ENCODE results near the gene DLG3. TPM values are rescaled to one million over a fixed set of nuclear protein-coding genes. Genes with fewer than 3 reads are reported as not detected.

Gene DLG3
- total and polyA plus RNA-seq, 5 donors, result 7.3 to 20.8 (median 15.1) TPM

GRCh38 chrX:70527053-70527452, 82.4 kb downstream of the DLG3 start:
- DNase-seq (no peak), ATAC-seq (no peak)
- no peak overlapping the region for H3K27ac ChIP-seq (ENCODE audit: low read length)
- no peak overlapping the region for H3K4me3 ChIP-seq (ENCODE audit: low read length)
- H3K4me1 ChIP-seq (ENCODE audit: control insufficient read depth, insufficient read depth, low read length), result no peaks in the 10 kb centered on the region
- H3K9me3 ChIP-seq (ENCODE audit: control insufficient read depth, low read length), result no peaks in the 10 kb centered on the region
- H3K27me3 ChIP-seq (ENCODE audit: control insufficient read depth, insufficient read depth), result no peaks in the 10 kb centered on the region
- intact Hi-C loops (cut with DNase I), result no loop called here

- 57% methylated on average over 3 of the region's 3 CpGs for WGBS
- no peaks in the 10 kb centered on the region for H3K27me3 ChIP-seq (ENCODE audit: control insufficient read depth, insufficient read depth)
- no peak overlapping the region for H3K27ac ChIP-seq (ENCODE audit: low read length)
- no peak for DNase-seq
- ATAC-seq, result no peak
- no peaks in the 10 kb centered on the region for H3K4me1 ChIP-seq (ENCODE audit: control insufficient read depth, insufficient read depth, low read length)
- no peaks in the 10 kb centered on the region for H3K9me3 ChIP-seq (ENCODE audit: control insufficient read depth, low read length)
- no peak overlapping the region for H3K4me3 ChIP-seq (ENCODE audit: low read length)
- intact Hi-C loops (cut with DNase I), result no loop called here
These were observed 83.1 kb downstream of the DLG3 start for GRCh38 chrX:70527610-70528345.

- DNase-seq (no peak), ATAC-seq (no peak)
- H3K27me3 ChIP-seq (ENCODE audit: control insufficient read depth, insufficient read depth), result no peaks in the 10 kb centered on the region
- 87% methylated on average over 1 of the region's 1 CpG for WGBS
- no peak overlapping the region for H3K4me3 ChIP-seq (ENCODE audit: low read length)
- no peak overlapping the region for H3K27ac ChIP-seq (ENCODE audit: low read length)
- no peaks in the 10 kb centered on the region for H3K9me3 ChIP-seq (ENCODE audit: control insufficient read depth, low read length)
- H3K4me1 ChIP-seq (ENCODE audit: control insufficient read depth, insufficient read depth, low read length), result no peaks in the 10 kb centered on the region
- intact Hi-C loops (cut with DNase I), result no loop called here
These were observed 90.6 kb downstream of the DLG3 start for GRCh38 chrX:70535198-70535597.

GRCh38 chrX:70549429-70549828, 104.8 kb downstream of the DLG3 start:
- no peak overlapping the region for H3K27ac ChIP-seq (ENCODE audit: low read length)
- no peaks in the 10 kb centered on the region for H3K9me3 ChIP-seq (ENCODE audit: control insufficient read depth, low read length)
- H3K4me1 ChIP-seq (ENCODE audit: control insufficient read depth, insufficient read depth, low read length), result no peaks in the 10 kb centered on the region
- WGBS, result 80% methylated on average over 3 of the region's 3 CpGs
- no peak for ATAC-seq
- no peaks in the 10 kb centered on the region for H3K27me3 ChIP-seq (ENCODE audit: control insufficient read depth, insufficient read depth)
- H3K4me3 ChIP-seq (ENCODE audit: low read length), result no peak overlapping the region
- DNase-seq, result no peak
- intact Hi-C loops (cut with DNase I), result no loop called here

GRCh38 chrX:70552130-70552704, 107.6 kb downstream of the DLG3 start:
- WGBS, result 19% methylated on average over 7 of the region's 7 CpGs
- intact Hi-C loops (cut with DNase I), result loop anchor here in 3 of 4 donors (5.0 to 10.0 kb wide), 2 partner anchors 97 to 100 kb away; no protein-coding TSS in a partner anchor
- no peak for ATAC-seq

GRCh38 chrX:70553516-70553915, 108.9 kb downstream of the DLG3 start:
- Histone ChIP-seq H3K4me3 (ENCODE audit: low read length) (no peak overlapping the region), H3K27me3 (ENCODE audit: control insufficient read depth, insufficient read depth) (no peaks in the 10 kb centered on the region), H3K9me3 (ENCODE audit: control insufficient read depth, low read length) (no peaks in the 10 kb centered on the region), H3K27ac (ENCODE audit: low read length) (no peak overlapping the region), H3K4me1 (ENCODE audit: control insufficient read depth, insufficient read depth, low read length) (no peaks in the 10 kb centered on the region)
- ATAC-seq (no peak), DNase-seq (no peak)
- intact Hi-C loops (cut with DNase I), result loop anchor here in 3 of 4 donors (5.0 to 10.0 kb wide), 2 partner anchors 99 to 101 kb away; no protein-coding TSS in a partner anchor
- WGBS, result 94% methylated on average over 1 of the region's 1 CpG

More at GRCh38 chrX:70552130-70552704, 107.6 kb downstream of the DLG3 start:
- H3K4me1 ChIP-seq (ENCODE audit: control insufficient read depth, insufficient read depth, low read length), result no peaks in the 10 kb centered on the region
- H3K27ac ChIP-seq (ENCODE audit: low read length), result no peak overlapping the region
- no peaks in the 10 kb centered on the region for H3K27me3 ChIP-seq (ENCODE audit: control insufficient read depth, insufficient read depth)
- no peaks in the 10 kb centered on the region for H3K9me3 ChIP-seq (ENCODE audit: control insufficient read depth, low read length)
- no peak for DNase-seq
- no peak overlapping the region for H3K4me3 ChIP-seq (ENCODE audit: low read length)

GRCh38 chrX:70554081-70554480, 109.4 kb downstream of the DLG3 start:
- no peak overlapping the region for H3K27ac ChIP-seq (ENCODE audit: low read length)
- no peaks in the 10 kb centered on the region for H3K4me1 ChIP-seq (ENCODE audit: control insufficient read depth, insufficient read depth, low read length)
- 13% methylated on average over 2 of the region's 2 CpGs for WGBS
- intact Hi-C loops (cut with DNase I), result loop anchor here in 3 of 4 donors (5.0 to 10.0 kb wide), 2 partner anchors 99 to 102 kb away; no protein-coding TSS in a partner anchor
- H3K9me3 ChIP-seq (ENCODE audit: control insufficient read depth, low read length), result no peaks in the 10 kb centered on the region
- DNase-seq (no peak), ATAC-seq (no peak)
- H3K27me3 ChIP-seq (ENCODE audit: control insufficient read depth, insufficient read depth), result no peaks in the 10 kb centered on the region
- H3K4me3 ChIP-seq (ENCODE audit: low read length), result no peak overlapping the region

- Histone ChIP-seq H3K27ac (ENCODE audit: low read length) (no peak overlapping the region), H3K4me3 (ENCODE audit: low read length) (no peak overlapping the region), H3K9me3 (ENCODE audit: control insufficient read depth, low read length) (no peaks in the 10 kb centered on the region), H3K27me3 (ENCODE audit: control insufficient read depth, insufficient read depth) (no peaks in the 10 kb centered on the region), H3K4me1 (ENCODE audit: control insufficient read depth, insufficient read depth, low read length) (no peaks in the 10 kb centered on the region)
- intact Hi-C loops (cut with DNase I), result loop anchor here in 3 of 4 donors (5.0 to 10.0 kb wide), 2 partner anchors 100 to 102 kb away; no protein-coding TSS in a partner anchor
- DNase-seq, result no peak
- WGBS, result 22% methylated on average over 2 of the region's 2 CpGs
- no peak for ATAC-seq
These were observed 109.9 kb downstream of the DLG3 start for GRCh38 chrX:70554523-70554922.

GRCh38 chrX:70554948-70555347, 110.3 kb downstream of the DLG3 start:
- no peak overlapping the region for H3K4me3 ChIP-seq (ENCODE audit: low read length)
- whole genome bisulfite sequencing, result 80% methylated on average over 5 of the region's 5 CpGs
- ATAC-seq (no peak), DNase-seq (no peak)
- intact Hi-C loops (cut with DNase I), result loop anchor here in 3 of 4 donors (5.0 to 10.0 kb wide), 2 partner anchors 100 to 103 kb away; no protein-coding TSS in a partner anchor
- H3K27ac ChIP-seq (ENCODE audit: low read length), result no peak overlapping the region
- no peaks in the 10 kb centered on the region for H3K4me1 ChIP-seq (ENCODE audit: control insufficient read depth, insufficient read depth, low read length)
- H3K9me3 ChIP-seq (ENCODE audit: control insufficient read depth, low read length), result no peaks in the 10 kb centered on the region
- H3K27me3 ChIP-seq (ENCODE audit: control insufficient read depth, insufficient read depth), result no peaks in the 10 kb centered on the region

Data from right cardiac atrium (tissue), 5 donors.